PC-3 (cell line): Measurements from ENCODE around the gene RGS12. TPM values are rescaled to one million over a fixed set of nuclear protein-coding genes. Genes with fewer than 3 reads are reported as not detected.

Source experiments
- ATAC-seq: fragments of 200-7000 bp; cut with Tn5 transposase; 2 replicates; pipeline ENCODE4 v1.9.1; 2020; ENCODE audit warnings: mild to moderate bottlenecking, moderate library complexity
- BruUV-seq: library from RNA; stranded (reverse); fragments of 400-500 nt; replicated peaks from 2 replicates; lab custom pipeline; 2021; lab: Mats Ljungman, UMichigan
- CTCF ChIA-PET: fragments of 300-600 bp; sonication (Branson Sonifier 250); formaldehyde crosslinking; loops from one replicate; lab custom pipeline; 2022; ENCODE audit warnings: antibody characterized with exemption; lab: Charles Lee
- POLR2A ChIA-PET: fragments of 300-600 bp; sonication (Branson Sonifier 250); formaldehyde crosslinking; loops from one replicate; lab custom pipeline; 2022; ENCODE audit warnings: antibody characterized with exemption; ENCODE audit not compliant: unreplicated experiment; lab: Charles Lee
- DNase-seq: peaks from one replicate; pipeline ENCODE4 v3.0.0-alpha.2; 2015
- H2AFZ ChIP-seq: fragments of 300-600 bp; sonication (generic); 2 replicates; pipeline ENCODE4 v1.6.0; 2016; ENCODE audit warnings: antibody characterized with exemption, low read length
- H3F3A ChIP-seq: fragments of 300-600 bp; sonication (generic); one replicate; pipeline ENCODE4 v1.6.0; 2017; ENCODE audit warnings: antibody characterized with exemption, low read length, control low read depth, mild to moderate bottlenecking; ENCODE audit not compliant: unreplicated experiment
- H3K27ac ChIP-seq: fragments of 300-600 bp; sonication (generic); 2 replicates; pipeline ENCODE4 v1.5.1; 2016; ENCODE audit warnings: mild to moderate bottlenecking, low read length
- H3K27me3 ChIP-seq: fragments of 300-600 bp; sonication (generic); 2 replicates; pipeline ENCODE4 v1.6.1; 2016; ENCODE audit warnings: low read length, mixed read lengths
- H3K36me3 ChIP-seq: fragments of 300-600 bp; sonication (generic); 2 replicates; pipeline ENCODE4 v1.6.1; 2016; ENCODE audit warnings: low read depth, mixed run types, low read length, mixed read lengths
- H3K4me1 ChIP-seq: fragments of 300-600 bp; sonication (generic); 2 replicates; pipeline ENCODE4 v1.5.1; 2016; ENCODE audit warnings: low read length; ENCODE audit not compliant: insufficient read depth
- H3K4me2 ChIP-seq: fragments of 300-600 bp; sonication (generic); 2 replicates; pipeline ENCODE4 v1.6.0; 2016; ENCODE audit warnings: low read length
- H3K4me3 ChIP-seq: fragments of 300-600 bp; sonication (generic); 2 replicates; pipeline ENCODE4 v1.5.1; 2016; ENCODE audit warnings: mild to moderate bottlenecking, low read length, mixed read lengths
- H3K79me2 ChIP-seq: fragments of 300-600 bp; sonication (generic); 2 replicates; pipeline ENCODE4 v1.6.1; 2017; ENCODE audit warnings: low read length, mixed read lengths
- H3K9ac ChIP-seq: fragments of 300-600 bp; sonication (generic); 2 replicates; pipeline ENCODE4 v1.6.0; 2016; ENCODE audit warnings: mild to moderate bottlenecking, low read length
- H3K9me2 ChIP-seq: fragments of 300-600 bp; sonication (generic); replicated peaks from 2 replicates; pipeline ENCODE4 v1.6.1; 2016; ENCODE audit warnings: mixed run types, low read length, mixed read lengths
- H3K9me3 ChIP-seq: fragments of 300-600 bp; sonication (generic); 2 replicates; pipeline ENCODE4 v1.6.1; 2016; ENCODE audit warnings: low read length, mixed read lengths
- H4K20me1 ChIP-seq: fragments of 300-600 bp; sonication (generic); 2 replicates; pipeline ENCODE4 v1.6.1; 2016; ENCODE audit warnings: low read length, mixed read lengths
- EZH2 ChIP-seq: fragments of 300-600 bp; sonication (generic); IDR thresholded peaks from one replicate; pipeline ENCODE4 v1.6.1; 2017; ENCODE audit warnings: antibody characterized with exemption, mild to moderate bottlenecking, low read length; ENCODE audit not compliant: unreplicated experiment
- EZH2phosphoT487 ChIP-seq: fragments of 300-600 bp; sonication (generic); IDR thresholded peaks from 2 replicates; pipeline ENCODE4 v1.6.1; 2018; ENCODE audit warnings: mild to moderate bottlenecking, antibody characterized with exemption, low read length, borderline replicate concordance
- intact Hi-C: fragments of 100-400 bp; cut with micrococcal nuclease; formaldehyde crosslinking; loops from 2 replicates; pipeline ENCODE4 v1.9.0; 2023
- total RNA-seq: library from RNA; depleted of rRNA; stranded (reverse); fragments of >200 nt; gene quantifications from 2 replicates; pipeline ENCODE4 v1.2.3, GENCODE V29; 2014
- TF ChIP-seq, protein P1 (sequence below): fragments of 300-600 bp; sonication (generic); conservative IDR thresholded peaks from 2 replicates; pipeline ENCODE4 v1.5.1; 2017; ENCODE audit warnings: antibody characterized with exemption, low read depth, mild to moderate bottlenecking, low read length

The RGS12 gene
- total RNA-seq, 1 experiment from 2014 or later: 10.3 TPM

- Histone ChIP-seq H3K4me2 (no peak overlapping the region), H3K4me1 (no peaks in the 10 kb centered on the region), H3K36me3 (no peaks in the 10 kb centered on the region), H3K9ac (no peak overlapping the region), H3K27ac (no peak overlapping the region), H3F3A (no peaks in the 10 kb centered on the region), H3K4me3 (no peak overlapping the region), H2AFZ (no peak overlapping the region), H4K20me1 (no peaks in the 10 kb centered on the region), H3K79me2 (no peaks in the 10 kb centered on the region), H3K9me2 (no peaks in the 10 kb centered on the region), H3K9me3 (no peaks in the 10 kb centered on the region), H3K27me3 (no peaks in the 10 kb centered on the region)
- ChIA-PET POLR2A (no interaction called here), CTCF (no interaction called here)
- intact Hi-C loops: no loop called here
- BruUV-seq: no TSS peak
- TF ChIP-seq, protein P1, sequence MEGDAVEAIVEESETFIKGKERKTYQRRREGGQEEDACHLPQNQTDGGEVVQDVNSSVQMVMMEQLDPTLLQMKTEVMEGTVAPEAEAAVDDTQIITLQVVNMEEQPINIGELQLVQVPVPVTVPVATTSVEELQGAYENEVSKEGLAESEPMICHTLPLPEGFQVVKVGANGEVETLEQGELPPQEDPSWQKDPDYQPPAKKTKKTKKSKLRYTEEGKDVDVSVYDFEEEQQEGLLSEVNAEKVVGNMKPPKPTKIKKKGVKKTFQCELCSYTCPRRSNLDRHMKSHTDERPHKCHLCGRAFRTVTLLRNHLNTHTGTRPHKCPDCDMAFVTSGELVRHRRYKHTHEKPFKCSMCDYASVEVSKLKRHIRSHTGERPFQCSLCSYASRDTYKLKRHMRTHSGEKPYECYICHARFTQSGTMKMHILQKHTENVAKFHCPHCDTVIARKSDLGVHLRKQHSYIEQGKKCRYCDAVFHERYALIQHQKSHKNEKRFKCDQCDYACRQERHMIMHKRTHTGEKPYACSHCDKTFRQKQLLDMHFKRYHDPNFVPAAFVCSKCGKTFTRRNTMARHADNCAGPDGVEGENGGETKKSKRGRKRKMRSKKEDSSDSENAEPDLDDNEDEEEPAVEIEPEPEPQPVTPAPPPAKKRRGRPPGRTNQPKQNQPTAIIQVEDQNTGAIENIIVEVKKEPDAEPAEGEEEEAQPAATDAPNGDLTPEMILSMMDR: no peak
- no peak for TF ChIP-seq EZH2
- no peak for TF ChIP-seq EZH2phosphoT487
- ATAC-seq (no peak), DNase-seq (no peak)
Observed at GRCh38 chr4:3269991-3270611, 22.7 kb upstream of the RGS12 start.

DNA sequence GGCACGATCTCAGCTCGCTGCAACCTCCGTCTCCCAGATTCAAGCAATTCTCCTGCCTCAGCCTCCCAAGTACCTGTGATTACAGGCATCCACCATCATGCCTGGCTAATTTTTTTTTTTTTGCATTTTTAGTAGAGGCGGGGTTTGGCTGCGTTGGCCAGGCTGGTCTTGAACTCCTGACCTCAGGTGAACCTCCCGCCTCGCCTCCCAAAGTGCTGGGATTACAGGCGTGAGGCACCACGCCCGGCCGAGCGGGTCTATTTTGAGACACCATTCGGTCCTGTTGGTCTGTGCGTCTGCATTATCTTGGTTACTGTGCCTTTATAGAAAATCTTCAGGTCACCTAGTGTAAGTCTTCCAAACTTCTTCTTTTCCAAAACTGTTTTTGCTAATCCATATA lies 21.7 kb upstream of the RGS12 start:
- Histone ChIP-seq H3F3A (no peaks in the 10 kb centered on the region), H3K9ac (no peak overlapping the region), H3K4me3 (no peak overlapping the region), H3K27ac (no peak overlapping the region), H2AFZ (no peak overlapping the region), H3K4me1 (no peaks in the 10 kb centered on the region), H3K27me3 (no peaks in the 10 kb centered on the region), H3K36me3 (no peaks in the 10 kb centered on the region), H4K20me1 (no peaks in the 10 kb centered on the region), H3K9me3 (no peaks in the 10 kb centered on the region), H3K4me2 (no peak overlapping the region), H3K9me2 (no peaks in the 10 kb centered on the region), H3K79me2 (no peaks in the 10 kb centered on the region)
- ATAC-seq (no peak), DNase-seq (no peak)
- BruUV-seq: no TSS peak
- ChIA-PET POLR2A (no interaction called here), CTCF (interaction anchor here (0.6 kb wide), 1 partner anchor 145 kb away, joined by 3 read pairs; no protein-coding TSS in a partner anchor)
- TF ChIP-seq EZH2 (no peak), EZH2phosphoT487 (no peak)
- TF ChIP-seq, protein P1: no peak
- intact Hi-C loops: no loop called here

- Histone ChIP-seq H3K4me3 (no peak overlapping the region), H3K27me3 (no peaks in the 10 kb centered on the region), H3F3A (no peaks in the 10 kb centered on the region), H3K79me2 (no peaks in the 10 kb centered on the region), H3K36me3 (no peaks in the 10 kb centered on the region), H4K20me1 (no peaks in the 10 kb centered on the region), H3K9me3 (no peaks in the 10 kb centered on the region), H2AFZ (no peak overlapping the region), H3K9ac (no peak overlapping the region), H3K9me2 (no peaks in the 10 kb centered on the region), H3K4me2 (no peak overlapping the region), H3K4me1 (no peaks in the 10 kb centered on the region), H3K27ac (no peak overlapping the region)
- no TSS peak for BruUV-seq
- intact Hi-C loops: no loop called here
- TF ChIP-seq EZH2 (no peak), EZH2phosphoT487 (no peak)
- TF ChIP-seq, protein P1: no peak
- no peak for DNase-seq
- ChIA-PET CTCF (no interaction called here), POLR2A (no interaction called here)
- no peak for ATAC-seq
Observed at GRCh38 chr4:3276986-3277385, 15.8 kb upstream of the RGS12 start.
